Measurements from ENCODE around the gene RASA2. TPM values are rescaled to one million over a fixed set of nuclear protein-coding genes. Genes with fewer than 3 reads are reported as not detected.

RASA2 gene
- total and polyA plus RNA-seq, 9 of the 15 experiments (the other 6 are each of a cell fraction or from before 2014, with no cell fraction given) = 2.0 to 12.8 (median 9.5) TPM

DNA sequence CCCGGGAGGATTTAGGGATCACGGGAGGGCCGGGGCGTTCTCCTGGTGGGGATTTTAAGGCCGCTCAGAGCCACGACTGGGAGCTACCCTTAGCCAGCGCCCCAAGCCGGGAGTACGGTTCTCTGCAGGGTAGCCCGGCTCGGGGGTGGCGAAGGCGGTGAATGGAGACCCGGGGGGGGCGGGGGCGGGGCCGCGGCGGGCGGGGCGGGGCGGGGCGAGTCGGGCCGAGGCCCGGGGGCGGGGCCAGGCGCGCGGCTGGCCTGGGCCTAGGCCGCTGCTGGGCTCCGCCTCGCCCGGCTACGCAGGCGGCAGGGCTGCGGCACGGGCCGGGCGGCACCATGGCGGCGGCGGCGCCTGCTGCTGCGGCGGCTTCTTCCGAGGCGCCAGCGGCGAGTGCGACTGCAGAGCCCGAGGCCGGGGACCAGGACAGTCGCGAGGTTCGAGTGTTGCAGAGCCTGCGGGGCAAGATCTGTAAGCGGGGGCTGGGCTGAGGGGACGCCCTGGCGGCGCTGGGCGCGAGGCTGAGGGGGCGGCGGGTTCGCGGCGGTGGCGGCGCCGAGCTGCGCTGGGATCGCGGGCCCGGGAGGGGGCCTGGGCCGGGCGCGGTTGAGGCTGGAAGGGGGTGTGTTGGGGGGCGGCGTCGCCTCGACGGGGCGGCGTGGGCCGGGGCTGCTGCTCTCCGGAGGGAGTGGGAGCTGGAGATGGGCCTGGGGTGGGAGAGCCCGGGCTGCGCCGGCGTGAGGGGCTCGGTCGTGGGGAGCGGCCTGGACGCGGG is at the start of gene RASA2 (continued):
- TF ChIP-seq, protein P1, sequence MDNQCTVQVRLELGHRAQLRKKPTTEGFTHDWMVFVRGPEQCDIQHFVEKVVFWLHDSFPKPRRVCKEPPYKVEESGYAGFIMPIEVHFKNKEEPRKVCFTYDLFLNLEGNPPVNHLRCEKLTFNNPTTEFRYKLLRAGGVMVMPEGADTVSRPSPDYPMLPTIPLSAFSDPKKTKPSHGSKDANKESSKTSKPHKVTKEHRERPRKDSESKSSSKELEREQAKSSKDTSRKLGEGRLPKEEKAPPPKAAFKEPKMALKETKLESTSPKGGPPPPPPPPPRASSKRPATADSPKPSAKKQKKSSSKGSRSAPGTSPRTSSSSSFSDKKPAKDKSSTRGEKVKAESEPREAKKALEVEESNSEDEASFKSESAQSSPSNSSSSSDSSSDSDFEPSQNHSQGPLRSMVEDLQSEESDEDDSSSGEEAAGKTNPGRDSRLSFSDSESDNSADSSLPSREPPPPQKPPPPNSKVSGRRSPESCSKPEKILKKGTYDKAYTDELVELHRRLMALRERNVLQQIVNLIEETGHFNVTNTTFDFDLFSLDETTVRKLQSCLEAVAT (IDR thresholded peaks at IDR 0.05) = no peak
- TF ChIP-seq YY1 (IDR thresholded peaks at IDR 0.05; ENCODE audit: borderline replicate concordance in 1 of 3, control insufficient read depth in 1 of 3, extremely low read depth in 1 of 3, insufficient read depth in 3 of 3, insufficient read length in 1 of 3, insufficient replicate concordance in 2 of 3, low read depth in 1 of 3, low read length in 2 of 3) (peak; percentile 51 to 90 (median 84)), ETV1 (tag; conservative IDR thresholded peaks at IDR 0.05; ENCODE audit: low read depth) (no peak), ZBTB7A (IDR thresholded peaks at IDR 0.05; ENCODE audit: borderline replicate concordance, control insufficient read depth, low read depth, low read length) (no peak), BACH1 (tag; IDR thresholded peaks at IDR 0.05) (no peak), RCOR1 (IDR thresholded peaks at IDR 0.05; ENCODE audit: borderline replicate concordance in 1 of 2, low read depth in 2 of 2, low read length in 2 of 2) (no peak), ARID1B (IDR thresholded peaks at IDR 0.05) (no peak), NFE2 (IDR thresholded peaks at IDR 0.05; ENCODE audit: low read depth) (no peak), SIRT6 (IDR thresholded peaks at IDR 0.05; ENCODE audit: low read depth, low read length) (no peak), DPF2 (IDR thresholded peaks at IDR 0.05) (no peak), LARP7 (IDR thresholded peaks at IDR 0.05) (no peak)
- TF ChIP-seq, protein P2, sequence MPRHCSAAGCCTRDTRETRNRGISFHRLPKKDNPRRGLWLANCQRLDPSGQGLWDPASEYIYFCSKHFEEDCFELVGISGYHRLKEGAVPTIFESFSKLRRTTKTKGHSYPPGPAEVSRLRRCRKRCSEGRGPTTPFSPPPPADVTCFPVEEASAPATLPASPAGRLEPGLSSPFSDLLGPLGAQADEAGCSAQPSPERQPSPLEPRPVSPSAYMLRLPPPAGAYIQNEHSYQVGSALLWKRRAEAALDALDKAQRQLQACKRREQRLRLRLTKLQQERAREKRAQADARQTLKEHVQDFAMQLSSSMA (CRISPR knock-in tag; IDR thresholded peaks at IDR 0.05) = no peak
- TF ChIP-seq, protein P3, sequence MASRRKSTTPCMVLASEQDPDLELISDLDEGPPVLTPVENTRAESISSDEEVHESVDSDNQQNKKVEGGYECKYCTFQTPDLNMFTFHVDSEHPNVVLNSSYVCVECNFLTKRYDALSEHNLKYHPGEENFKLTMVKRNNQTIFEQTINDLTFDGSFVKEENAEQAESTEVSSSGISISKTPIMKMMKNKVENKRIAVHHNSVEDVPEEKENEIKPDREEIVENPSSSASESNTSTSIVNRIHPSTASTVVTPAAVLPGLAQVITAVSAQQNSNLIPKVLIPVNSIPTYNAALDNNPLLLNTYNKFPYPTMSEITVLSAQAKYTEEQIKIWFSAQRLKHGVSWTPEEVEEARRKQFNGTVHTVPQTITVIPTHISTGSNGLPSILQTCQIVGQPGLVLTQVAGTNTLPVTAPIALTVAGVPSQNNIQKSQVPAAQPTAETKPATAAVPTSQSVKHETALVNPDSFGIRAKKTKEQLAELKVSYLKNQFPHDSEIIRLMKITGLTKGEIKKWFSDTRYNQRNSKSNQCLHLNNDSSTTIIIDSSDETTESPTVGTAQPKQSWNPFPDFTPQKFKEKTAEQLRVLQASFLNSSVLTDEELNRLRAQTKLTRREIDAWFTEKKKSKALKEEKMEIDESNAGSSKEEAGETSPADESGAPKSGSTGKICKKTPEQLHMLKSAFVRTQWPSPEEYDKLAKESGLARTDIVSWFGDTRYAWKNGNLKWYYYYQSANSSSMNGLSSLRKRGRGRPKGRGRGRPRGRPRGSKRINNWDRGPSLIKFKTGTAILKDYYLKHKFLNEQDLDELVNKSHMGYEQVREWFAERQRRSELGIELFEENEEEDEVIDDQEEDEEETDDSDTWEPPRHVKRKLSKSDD (conservative IDR thresholded peaks at IDR 0.05; ENCODE audit: low read length) = no peak
- TF ChIP-seq, protein P4, sequence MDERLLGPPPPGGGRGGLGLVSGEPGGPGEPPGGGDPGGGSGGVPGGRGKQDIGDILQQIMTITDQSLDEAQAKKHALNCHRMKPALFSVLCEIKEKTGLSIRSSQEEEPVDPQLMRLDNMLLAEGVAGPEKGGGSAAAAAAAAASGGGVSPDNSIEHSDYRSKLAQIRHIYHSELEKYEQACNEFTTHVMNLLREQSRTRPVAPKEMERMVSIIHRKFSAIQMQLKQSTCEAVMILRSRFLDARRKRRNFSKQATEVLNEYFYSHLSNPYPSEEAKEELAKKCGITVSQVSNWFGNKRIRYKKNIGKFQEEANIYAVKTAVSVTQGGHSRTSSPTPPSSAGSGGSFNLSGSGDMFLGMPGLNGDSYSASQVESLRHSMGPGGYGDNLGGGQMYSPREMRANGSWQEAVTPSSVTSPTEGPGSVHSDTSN (CRISPR knock-in tag; IDR thresholded peaks at IDR 0.05; ENCODE audit: low read depth) = no peak
- TF ChIP-seq, protein P4 (tag; conservative IDR thresholded peaks at IDR 0.05; ENCODE audit: low read depth) = no peak
- TF ChIP-seq, protein P5, sequence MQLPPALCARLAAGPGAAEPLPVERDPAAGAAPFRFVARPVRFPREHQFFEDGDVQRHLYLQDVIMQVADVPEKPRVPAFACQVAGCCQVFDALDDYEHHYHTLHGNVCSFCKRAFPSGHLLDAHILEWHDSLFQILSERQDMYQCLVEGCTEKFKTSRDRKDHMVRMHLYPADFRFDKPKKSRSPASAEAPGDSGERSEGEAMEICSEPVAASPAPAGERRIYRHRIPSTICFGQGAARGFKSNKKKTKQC (CRISPR knock-in tag; IDR thresholded peaks at IDR 0.05) = no peak; the same call in 1 of the 2 replicates
- TF ChIP-seq, protein P6, sequence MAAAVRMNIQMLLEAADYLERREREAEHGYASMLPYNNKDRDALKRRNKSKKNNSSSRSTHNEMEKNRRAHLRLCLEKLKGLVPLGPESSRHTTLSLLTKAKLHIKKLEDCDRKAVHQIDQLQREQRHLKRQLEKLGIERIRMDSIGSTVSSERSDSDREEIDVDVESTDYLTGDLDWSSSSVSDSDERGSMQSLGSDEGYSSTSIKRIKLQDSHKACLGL (CRISPR knock-in tag; IDR thresholded peaks at IDR 0.05; ENCODE audit: borderline replicate concordance, poor library complexity, severe bottlenecking) = no peak

Measured in K562 (cell line).